ENCODE results near the gene ANKIB1.

Gene ANKIB1

DNA sequence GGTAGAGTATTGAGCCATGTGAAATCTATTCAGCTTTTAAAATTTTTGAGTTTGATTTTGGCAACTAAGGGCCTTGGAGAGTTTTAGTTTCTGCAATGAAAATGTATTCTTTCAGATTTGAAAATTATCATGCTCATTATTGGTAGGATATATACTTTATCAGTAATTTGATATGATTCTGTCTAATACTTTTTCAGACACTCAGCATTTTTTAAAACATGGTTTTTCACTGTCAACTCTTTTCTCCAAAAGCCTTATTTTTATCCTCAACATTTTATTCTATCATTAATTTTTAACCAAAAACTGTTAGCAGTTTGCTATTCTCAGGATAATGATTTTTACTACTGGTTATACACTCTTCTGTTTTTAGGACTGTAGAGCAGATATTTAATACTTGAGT lies 4.8 kb downstream of the ANKIB1 start (continued):
- no peak for TF ChIP-seq ZNF23 (tag by site-specific recombination; IDR thresholded peaks at IDR 0.05; ENCODE audit: borderline replicate concordance)

DNA sequence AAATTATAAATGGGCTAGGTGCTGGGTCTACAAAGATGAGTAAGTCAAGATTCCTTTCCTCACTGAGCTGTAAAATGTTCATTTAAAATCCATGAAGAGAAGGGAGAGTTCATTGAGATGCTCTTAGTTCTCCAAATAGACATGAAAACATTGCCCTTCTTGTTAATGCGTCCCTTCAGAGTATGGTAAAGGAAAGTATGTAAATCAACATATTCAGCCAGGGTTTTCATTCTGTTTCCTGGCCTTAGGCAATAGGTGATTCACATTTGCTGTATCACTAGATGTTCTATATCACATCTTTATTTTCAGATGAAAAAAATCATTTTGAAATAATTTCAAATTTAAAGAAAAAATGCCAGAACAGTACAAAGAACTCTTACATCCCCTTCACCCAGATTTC lies 5.4 kb downstream of the ANKIB1 start:
- Histone ChIP-seq H3K4me3 (ENCODE audit: low read depth, low read length) (no peak overlapping the region), H3K27ac (ENCODE audit: extremely low read depth, low read depth, low read length) (no peak overlapping the region), H3K36me3 (ENCODE audit: control insufficient read depth in 2 of 2, insufficient read depth in 1 of 2, low read length in 2 of 2) (no peaks in the 10 kb centered on the region; a peak in 1 of 3 replicates), H3K9me3 (ENCODE audit: control insufficient read depth, insufficient read depth, low read depth, low read length) (no peaks in the 10 kb centered on the region), H3K4me1 (ENCODE audit: control insufficient read depth, insufficient read depth, low read length) (no peaks in the 10 kb centered on the region)
- TF ChIP-seq SP2 (tag by site-specific recombination; IDR thresholded peaks at IDR 0.05) (no peak), ZFHX2 (tag by site-specific recombination; conservative IDR thresholded peaks at IDR 0.05) (no peak)
- TF ChIP-seq, protein P1, sequence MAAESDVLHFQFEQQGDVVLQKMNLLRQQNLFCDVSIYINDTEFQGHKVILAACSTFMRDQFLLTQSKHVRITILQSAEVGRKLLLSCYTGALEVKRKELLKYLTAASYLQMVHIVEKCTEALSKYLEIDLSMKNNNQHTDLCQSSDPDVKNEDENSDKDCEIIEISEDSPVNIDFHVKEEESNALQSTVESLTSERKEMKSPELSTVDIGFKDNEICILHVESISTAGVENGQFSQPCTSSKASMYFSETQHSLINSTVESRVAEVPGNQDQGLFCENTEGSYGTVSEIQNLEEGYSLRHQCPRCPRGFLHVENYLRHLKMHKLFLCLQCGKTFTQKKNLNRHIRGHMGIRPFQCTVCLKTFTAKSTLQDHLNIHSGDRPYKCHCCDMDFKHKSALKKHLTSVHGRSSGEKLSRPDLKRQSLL (tag by site-specific recombination; IDR thresholded peaks at IDR 0.05) = no peak
- TF ChIP-seq, protein P2, sequence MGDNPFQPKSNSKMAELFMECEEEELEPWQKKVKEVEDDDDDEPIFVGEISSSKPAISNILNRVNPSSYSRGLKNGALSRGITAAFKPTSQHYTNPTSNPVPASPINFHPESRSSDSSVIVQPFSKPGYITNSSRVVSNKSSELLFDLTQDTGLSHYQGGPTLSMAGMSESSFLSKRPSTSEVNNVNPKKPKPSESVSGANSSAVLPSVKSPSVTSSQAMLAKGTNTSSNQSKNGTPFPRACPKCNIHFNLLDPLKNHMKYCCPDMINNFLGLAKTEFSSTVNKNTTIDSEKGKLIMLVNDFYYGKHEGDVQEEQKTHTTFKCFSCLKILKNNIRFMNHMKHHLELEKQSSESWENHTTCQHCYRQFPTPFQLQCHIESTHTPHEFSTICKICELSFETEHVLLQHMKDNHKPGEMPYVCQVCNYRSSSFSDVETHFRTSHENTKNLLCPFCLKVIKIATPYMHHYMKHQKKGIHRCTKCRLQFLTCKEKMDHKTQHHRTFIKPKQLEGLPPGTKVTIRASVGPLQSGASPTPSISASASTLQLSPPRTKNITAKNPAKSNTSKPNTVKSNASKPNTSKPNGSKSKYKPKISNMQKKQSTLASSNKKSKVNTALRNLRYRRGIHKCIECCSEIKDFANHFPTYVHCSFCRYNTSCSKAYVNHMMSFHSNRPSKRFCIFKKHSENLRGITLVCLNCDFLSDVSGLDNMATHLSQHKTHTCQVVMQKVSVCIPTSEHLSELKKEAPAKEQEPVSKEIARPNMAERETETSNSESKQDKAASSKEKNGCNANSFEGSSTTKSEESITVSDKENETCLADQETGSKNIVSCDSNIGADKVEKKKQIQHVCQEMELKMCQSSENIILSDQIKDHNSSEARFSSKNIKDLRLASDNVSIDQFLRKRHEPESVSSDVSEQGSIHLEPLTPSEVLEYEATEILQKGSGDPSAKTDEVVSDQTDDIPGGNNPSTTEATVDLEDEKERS (tag by site-specific recombination; IDR thresholded peaks at IDR 0.05) = no peak
- POLR2A ChIA-PET = no interaction called here
- CTCF ChIA-PET = no interaction called here

DNA sequence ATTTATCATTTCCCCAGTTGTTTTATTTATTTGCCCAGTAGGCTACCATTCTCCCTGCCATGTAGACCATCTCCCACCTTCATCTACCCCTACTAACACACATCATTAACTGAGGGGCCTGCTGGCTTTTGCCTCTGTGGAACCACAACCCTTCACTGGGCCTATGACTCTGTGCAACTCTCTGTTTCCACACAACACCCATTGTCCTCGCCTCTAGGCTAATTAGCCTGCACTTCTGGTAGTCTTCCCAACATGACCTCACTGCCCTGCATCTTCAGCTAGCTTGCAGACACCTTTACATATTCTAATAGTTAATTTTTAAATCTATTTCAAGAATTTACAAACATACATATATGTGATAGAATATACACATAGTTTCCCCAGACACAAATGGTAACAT lies 7.5 kb downstream of the ANKIB1 start:
- CTCF ChIA-PET = no interaction called here
- POLR2A ChIA-PET = no interaction called here
- Histone ChIP-seq H3K4me1 (ENCODE audit: control insufficient read depth, insufficient read depth, low read length) (no peaks in the 10 kb centered on the region), H3K36me3 (ENCODE audit: control insufficient read depth in 2 of 2, insufficient read depth in 1 of 2, low read length in 2 of 2) (no peaks in the 10 kb centered on the region; a peak in 1 of 3 replicates), H3K9me3 (ENCODE audit: control insufficient read depth, insufficient read depth, low read depth, low read length) (no peaks in the 10 kb centered on the region), H3K27ac (ENCODE audit: extremely low read depth, low read depth, low read length) (no peak overlapping the region), H3K4me3 (ENCODE audit: low read depth, low read length) (no peak overlapping the region)
- TF ChIP-seq ZNF521 (tag by site-specific recombination; IDR thresholded peaks at IDR 0.05) (no peak), ZNF561 (tag by site-specific recombination; IDR thresholded peaks at IDR 0.05; ENCODE audit: borderline replicate concordance) (no peak), KLF9 (tag by site-specific recombination; IDR thresholded peaks at IDR 0.05; ENCODE audit: low read depth) (no peak), ZNF350 (tag by site-specific recombination; IDR thresholded peaks at IDR 0.05) (no peak), ZNF677 (tag by site-specific recombination; IDR thresholded peaks at IDR 0.05) (no peak)
- TF ChIP-seq, protein P3, sequence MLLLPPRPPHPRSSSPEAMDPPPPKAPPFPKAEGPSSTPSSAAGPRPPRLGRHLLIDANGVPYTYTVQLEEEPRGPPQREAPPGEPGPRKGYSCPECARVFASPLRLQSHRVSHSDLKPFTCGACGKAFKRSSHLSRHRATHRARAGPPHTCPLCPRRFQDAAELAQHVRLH (tag by site-specific recombination; IDR thresholded peaks at IDR 0.05) = no peak
- TF ChIP-seq, protein P4, sequence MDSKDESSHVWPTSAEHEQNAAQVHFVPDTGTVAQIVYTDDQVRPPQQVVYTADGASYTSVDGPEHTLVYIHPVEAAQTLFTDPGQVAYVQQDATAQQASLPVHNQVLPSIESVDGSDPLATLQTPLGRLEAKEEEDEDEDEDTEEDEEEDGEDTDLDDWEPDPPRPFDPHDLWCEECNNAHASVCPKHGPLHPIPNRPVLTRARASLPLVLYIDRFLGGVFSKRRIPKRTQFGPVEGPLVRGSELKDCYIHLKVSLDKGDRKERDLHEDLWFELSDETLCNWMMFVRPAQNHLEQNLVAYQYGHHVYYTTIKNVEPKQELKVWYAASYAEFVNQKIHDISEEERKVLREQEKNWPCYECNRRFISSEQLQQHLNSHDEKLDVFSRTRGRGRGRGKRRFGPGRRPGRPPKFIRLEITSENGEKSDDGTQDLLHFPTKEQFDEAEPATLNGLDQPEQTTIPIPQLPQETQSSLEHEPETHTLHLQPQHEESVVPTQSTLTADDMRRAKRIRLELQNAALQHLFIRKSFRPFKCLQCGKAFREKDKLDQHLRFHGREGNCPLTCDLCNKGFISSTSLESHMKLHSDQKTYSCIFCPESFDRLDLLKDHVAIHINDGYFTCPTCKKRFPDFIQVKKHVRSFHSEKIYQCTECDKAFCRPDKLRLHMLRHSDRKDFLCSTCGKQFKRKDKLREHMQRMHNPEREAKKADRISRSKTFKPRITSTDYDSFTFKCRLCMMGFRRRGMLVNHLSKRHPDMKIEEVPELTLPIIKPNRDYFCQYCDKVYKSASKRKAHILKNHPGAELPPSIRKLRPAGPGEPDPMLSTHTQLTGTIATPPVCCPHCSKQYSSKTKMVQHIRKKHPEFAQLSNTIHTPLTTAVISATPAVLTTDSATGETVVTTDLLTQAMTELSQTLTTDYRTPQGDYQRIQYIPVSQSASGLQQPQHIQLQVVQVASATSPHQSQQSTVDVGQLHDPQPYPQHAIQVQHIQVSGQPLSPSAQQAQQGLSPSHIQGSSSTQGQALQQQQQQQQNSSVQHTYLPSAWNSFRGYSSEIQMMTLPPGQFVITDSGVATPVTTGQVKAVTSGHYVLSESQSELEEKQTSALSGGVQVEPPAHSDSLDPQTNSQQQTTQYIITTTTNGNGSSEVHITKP (tag by site-specific recombination; IDR thresholded peaks at IDR 0.05) = no peak
- TF ChIP-seq, protein P5, sequence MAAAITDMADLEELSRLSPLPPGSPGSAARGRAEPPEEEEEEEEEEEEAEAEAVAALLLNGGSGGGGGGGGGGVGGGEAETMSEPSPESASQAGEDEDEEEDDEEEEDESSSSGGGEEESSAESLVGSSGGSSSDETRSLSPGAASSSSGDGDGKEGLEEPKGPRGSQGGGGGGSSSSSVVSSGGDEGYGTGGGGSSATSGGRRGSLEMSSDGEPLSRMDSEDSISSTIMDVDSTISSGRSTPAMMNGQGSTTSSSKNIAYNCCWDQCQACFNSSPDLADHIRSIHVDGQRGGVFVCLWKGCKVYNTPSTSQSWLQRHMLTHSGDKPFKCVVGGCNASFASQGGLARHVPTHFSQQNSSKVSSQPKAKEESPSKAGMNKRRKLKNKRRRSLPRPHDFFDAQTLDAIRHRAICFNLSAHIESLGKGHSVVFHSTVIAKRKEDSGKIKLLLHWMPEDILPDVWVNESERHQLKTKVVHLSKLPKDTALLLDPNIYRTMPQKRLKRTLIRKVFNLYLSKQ (tag by site-specific recombination; IDR thresholded peaks at IDR 0.05; ENCODE audit: borderline replicate concordance) = no peak
- TF ChIP-seq, protein P6, sequence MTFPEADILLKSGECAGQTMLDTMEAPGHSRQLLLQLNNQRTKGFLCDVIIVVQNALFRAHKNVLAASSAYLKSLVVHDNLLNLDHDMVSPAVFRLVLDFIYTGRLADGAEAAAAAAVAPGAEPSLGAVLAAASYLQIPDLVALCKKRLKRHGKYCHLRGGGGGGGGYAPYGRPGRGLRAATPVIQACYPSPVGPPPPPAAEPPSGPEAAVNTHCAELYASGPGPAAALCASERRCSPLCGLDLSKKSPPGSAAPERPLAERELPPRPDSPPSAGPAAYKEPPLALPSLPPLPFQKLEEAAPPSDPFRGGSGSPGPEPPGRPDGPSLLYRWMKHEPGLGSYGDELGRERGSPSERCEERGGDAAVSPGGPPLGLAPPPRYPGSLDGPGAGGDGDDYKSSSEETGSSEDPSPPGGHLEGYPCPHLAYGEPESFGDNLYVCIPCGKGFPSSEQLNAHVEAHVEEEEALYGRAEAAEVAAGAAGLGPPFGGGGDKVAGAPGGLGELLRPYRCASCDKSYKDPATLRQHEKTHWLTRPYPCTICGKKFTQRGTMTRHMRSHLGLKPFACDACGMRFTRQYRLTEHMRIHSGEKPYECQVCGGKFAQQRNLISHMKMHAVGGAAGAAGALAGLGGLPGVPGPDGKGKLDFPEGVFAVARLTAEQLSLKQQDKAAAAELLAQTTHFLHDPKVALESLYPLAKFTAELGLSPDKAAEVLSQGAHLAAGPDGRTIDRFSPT (tag by site-specific recombination; IDR thresholded peaks at IDR 0.05) = no peak

Data from HEK293 (cell line).